AG04449 (cell line): ENCODE results near the gene CPLX1.
A peak's percentile ranks its signal among the peaks of the same experiment; 100 is the strongest.

ENCODE experiments used
- CTCF ChIA-PET: fragments of 350-600 bp; formaldehyde crosslinking; extraction: SDS; loops from one replicate; lab custom pipeline; 2021; ENCODE audit warnings: antibody characterized with exemption; lab: Yijun Ruan, JAX
- POLR2A ChIA-PET: fragments of 400-600, 350-600 bp; formaldehyde crosslinking; extraction: SDS; loops from one replicate; lab custom pipeline; 2020; ENCODE audit warnings: antibody characterized with exemption, inconsistent platforms; lab: Yijun Ruan, JAX
- DNase-seq: peaks from one replicate; pipeline ENCODE4 v3.0.0-alpha.2; 2010; ENCODE audit warnings: low read depth, low spot score
- H3K4me3 ChIP-seq: 2 replicates; pipeline ENCODE4 v1.5.1; 2011; ENCODE audit warnings: low read depth, mild to moderate bottlenecking, control low read depth, low read length
- CTCF ChIP-seq: IDR thresholded peaks from one replicate; pipeline ENCODE4 v1.5.1; 2011; ENCODE audit warnings: mild to moderate bottlenecking, moderate library complexity, low read length, control low read depth, inconsistent platforms; ENCODE audit not compliant: insufficient read depth; ENCODE audit errors: missing control alignments

CPLX1 gene

GRCh38 chr4:747546-748170 lies 78.3 kb downstream of the CPLX1 start:
- POLR2A ChIA-PET, result no interaction called here
- TF ChIP-seq CTCF, result no peak

GRCh38 chr4:744212-744841 lies 81.6 kb downstream of the CPLX1 start:
- CTCF ChIA-PET, result interaction anchor here (4.7 kb wide), 1 partner anchor 10 kb away, joined by 90 read pairs; no protein-coding TSS in a partner anchor
- no peak for TF ChIP-seq CTCF
- POLR2A ChIA-PET, result no interaction called here
- no peak overlapping the region for H3K4me3 ChIP-seq
- no peak for DNase-seq

More at GRCh38 chr4:747546-748170, 78.3 kb downstream of the CPLX1 start:
- CTCF ChIA-PET, result no interaction called here
- DNase-seq, result no peak
- no peak overlapping the region for H3K4me3 ChIP-seq

GRCh38 chr4:743463-744211 lies 82.3 kb downstream of the CPLX1 start:
- no peak for DNase-seq
- POLR2A ChIA-PET, result no interaction called here
- CTCF ChIA-PET, result interaction anchor here (0.7 to 4.7 kb wide), 8 partner anchors 10 to 266 kb away, joined by 3 to 90 read pairs (median 6); no protein-coding TSS in a partner anchor
- no peak for TF ChIP-seq CTCF
- H3K4me3 ChIP-seq, result no peak overlapping the region

DNA sequence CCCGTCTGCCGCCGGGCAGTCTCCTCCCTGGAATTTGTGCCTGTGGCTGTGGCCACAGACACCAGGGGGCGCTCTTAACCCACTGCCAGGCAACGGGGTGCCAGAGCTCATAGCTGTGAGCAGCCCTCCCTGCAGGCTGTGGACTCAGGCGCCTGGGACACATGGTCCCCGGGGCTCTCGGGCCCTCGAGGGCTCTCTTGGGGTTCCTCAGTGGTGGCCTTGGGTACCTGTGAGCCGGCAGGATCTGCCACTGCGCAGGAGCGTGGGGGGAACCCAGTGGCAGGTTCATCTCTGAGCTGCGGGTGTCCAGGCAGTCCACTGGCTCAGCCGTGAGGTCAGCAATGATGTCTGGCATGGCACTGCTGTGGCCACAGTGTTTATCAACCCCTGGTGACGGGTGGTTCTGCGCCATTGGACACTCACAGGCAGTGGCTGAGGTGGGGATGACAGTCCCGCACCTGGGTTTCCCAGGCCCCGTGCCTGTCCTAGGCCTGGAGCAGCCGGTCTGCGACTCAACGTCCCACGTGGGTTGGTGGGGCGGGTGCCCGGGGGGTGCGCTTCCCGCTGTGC lies 83.1 kb downstream of the CPLX1 start:
- POLR2A ChIA-PET, result no interaction called here
- DNase-seq, result no peak
- CTCF ChIA-PET, result interaction anchor here (0.7 to 4.7 kb wide), 25 partner anchors 9 to 267 kb away, joined by 3 to 90 read pairs (median 5); partner anchors contain the start of genes GAK, IDUA and TMEM175
- no peak overlapping the region for H3K4me3 ChIP-seq
- TF ChIP-seq CTCF, result peak; percentile 84

DNA sequence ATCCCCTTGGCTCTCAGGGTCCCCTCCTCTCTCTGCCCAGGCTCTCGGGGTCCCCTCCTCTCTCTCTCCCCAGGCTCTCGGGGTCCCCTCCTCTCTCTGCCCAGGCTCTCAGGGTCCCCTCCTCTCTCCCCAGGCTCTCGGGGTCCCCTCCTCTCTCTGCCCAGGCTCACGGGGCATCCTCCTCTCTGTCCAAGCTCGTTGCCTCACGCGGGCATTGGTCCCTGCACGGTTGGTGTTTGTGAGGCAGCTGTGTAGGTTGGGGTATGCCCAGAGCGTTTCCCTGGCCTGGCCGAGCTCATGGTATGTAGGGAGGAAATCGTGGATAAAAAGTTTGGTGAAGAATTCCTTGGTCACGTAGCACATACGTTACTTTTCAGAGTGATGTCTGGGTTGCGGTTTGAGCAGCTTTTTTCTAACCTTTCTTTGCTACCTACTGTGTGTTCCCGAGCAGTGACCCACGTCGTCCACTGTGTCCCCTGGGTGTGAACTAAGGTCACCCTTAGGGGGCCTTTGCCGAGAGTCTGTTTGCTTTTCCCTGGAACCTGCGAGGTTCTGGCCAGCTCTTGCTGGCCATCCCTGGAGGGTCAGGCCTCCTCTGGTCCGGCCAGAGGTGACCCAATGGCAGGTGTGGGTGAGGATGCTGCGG lies 83.7 kb downstream of the CPLX1 start:
- POLR2A ChIA-PET, result no interaction called here
- no peak for DNase-seq
- no peak overlapping the region for H3K4me3 ChIP-seq
- no peak for TF ChIP-seq CTCF
- CTCF ChIA-PET, result interaction anchor here (0.7 to 4.7 kb wide), 28 partner anchors 9 to 526 kb away, joined by 3 to 90 read pairs (median 4); partner anchors contain the start of genes GAK, IDUA and TMEM175
